ENCODE results near the gene EIF5A.

EIF5A gene

DNA sequence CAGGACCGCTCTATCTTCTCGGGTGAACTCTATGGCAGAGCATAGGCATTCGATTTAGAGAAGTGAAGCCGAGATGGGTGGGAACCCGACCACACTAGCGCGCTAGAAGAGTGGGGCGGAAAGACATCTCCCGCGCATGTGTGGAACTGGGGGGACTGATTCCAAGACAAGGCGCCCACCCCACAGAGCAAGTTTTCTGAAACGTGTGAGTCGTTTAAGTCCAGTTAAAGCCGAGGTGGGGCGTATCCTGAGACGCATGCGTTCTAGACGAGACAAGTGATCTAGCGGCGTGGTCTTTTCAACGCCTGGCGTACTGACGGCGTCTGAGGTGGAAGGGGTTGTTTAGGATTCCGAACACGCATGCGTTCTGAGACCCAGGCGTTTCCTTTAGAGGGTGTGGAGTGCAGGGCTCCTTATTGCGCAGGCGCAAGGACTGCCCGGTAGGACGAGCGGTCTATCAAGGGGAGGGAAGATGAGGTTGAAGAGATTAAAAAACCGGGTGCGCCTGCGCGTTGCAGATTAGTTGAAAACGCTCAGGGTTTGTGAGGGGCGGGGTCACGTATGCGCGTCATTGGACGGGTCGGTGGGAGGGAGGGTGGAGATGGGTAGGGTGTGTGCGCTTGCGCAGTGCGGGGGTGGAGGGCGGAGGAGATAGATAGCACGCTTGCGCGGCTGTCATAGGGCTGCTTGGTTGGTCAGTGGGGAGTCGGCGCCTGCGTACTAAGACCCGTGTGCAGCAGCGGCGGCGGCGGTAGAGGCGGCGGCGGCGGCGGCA is at the start of gene EIF5A:
TSS of gene EIF5A (plus strand) at position 718 of the 775 bp plus-strand sequence. CDS start 2,008 bp downstream, outside the sequence.
- peak; percentile 65 for FAIRE-seq

DNA sequence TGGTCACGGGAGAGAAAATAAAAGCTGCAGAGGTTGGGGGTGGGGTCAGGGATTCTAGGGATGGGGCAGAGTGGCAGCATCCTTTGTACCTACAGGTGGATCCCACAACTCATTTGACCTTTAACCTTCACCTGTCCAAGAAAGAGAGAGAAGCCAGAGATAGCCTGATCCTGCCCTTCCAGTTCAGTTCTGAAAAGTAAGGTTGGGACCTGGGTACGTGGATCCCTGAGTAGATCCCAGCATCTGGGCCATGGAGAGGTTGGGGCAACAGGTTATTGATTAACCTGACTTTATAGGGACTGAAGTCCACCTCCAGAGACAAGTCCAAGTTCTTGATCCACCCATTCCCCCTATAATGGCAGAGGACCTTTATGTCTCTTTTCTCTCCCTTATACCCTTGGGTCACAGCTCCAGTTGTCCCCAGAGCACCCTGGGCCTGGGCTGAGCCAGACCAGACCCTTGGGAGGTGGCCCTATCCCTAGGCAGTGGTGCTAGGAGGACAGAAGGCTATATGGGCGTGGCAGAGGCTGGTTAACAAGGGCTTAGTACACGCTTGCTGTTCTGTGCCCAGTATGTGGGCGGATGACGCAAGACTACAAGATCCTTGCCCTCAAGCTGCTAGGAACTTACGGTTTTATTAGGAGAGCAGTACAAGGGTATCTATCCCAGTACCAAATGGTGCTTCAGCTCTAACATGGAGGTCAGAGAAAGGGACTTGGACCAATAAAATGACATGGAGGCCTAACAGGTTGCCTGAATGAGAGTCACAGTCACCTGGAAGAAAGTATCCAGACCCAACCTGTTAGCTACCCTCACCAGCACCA is 48.5 kb upstream of the EIF5A start:
- FAIRE-seq = no peak

DNA sequence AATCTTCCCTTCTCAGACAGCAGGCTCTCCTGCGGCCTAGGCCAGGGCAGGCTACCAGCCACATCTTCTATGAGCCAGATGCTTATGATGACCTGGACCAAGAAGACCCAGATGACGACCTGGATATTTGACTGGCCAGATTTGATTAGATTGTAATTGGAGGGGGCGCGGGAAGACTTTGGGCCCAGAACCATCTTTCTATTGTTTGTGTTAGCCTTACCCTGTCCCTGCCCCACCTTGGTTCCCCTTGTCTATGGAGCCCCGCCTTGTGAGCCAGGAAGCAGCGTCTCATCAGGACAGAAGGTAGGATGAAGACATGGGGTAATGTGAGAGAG is 47.9 kb upstream of the EIF5A start:
- FAIRE-seq = no peak

DNA sequence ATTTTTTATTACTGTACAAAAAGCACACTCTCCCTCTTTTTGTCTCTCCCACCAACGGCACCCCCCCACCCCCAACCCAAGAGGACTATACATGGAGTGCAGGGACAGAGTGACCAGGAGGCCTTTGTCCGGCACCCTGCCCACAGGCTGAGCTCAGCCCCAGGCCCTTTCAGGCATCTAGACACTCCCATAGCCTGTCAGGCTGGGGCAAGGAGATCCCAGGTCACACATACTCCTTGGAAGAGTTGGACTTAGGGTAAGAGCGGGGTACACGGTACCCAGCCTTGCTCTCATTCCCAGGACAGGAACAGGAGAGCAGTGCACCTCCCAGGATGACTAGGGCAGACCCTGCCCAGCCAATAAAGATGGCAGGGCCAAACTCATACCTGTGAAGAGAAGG is 47.3 kb upstream of the EIF5A start:
- no peak for FAIRE-seq

DNA sequence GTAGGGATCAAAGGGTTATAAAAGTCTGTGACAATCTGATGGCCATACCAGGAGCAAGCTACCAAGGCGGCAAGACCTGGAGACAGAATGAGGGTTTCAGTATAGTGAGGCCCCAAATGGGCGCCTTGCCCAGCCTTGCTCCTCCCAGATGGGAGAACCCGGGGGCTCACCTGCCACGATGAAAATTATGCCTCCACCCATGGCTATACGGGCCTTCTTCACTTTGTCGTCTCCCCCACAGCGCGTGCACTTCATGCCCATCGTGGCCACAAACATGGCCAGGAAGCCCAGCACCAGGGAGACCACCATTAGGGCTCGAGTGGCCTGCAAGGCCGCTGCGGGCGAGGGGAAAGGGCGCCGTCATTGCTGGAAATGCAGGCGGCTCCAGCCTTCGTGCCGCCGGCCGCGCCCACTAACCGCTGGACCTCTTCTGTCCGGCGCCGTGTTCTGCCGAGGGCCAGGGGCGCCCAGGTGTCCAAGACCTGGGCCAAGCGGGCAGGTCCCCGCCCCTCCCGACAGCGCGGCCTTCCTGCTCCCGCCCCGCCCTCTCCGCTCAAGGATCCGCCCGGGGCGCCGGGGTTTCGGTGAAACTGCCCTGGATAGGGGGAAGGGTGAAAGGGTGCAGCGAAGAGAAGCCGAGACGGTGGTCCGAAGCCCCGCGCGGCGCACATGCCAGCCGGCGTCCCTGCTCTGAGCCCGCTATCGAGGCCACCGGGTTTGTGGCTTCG is 46.6 kb upstream of the EIF5A start:
- FAIRE-seq = no peak

DNA sequence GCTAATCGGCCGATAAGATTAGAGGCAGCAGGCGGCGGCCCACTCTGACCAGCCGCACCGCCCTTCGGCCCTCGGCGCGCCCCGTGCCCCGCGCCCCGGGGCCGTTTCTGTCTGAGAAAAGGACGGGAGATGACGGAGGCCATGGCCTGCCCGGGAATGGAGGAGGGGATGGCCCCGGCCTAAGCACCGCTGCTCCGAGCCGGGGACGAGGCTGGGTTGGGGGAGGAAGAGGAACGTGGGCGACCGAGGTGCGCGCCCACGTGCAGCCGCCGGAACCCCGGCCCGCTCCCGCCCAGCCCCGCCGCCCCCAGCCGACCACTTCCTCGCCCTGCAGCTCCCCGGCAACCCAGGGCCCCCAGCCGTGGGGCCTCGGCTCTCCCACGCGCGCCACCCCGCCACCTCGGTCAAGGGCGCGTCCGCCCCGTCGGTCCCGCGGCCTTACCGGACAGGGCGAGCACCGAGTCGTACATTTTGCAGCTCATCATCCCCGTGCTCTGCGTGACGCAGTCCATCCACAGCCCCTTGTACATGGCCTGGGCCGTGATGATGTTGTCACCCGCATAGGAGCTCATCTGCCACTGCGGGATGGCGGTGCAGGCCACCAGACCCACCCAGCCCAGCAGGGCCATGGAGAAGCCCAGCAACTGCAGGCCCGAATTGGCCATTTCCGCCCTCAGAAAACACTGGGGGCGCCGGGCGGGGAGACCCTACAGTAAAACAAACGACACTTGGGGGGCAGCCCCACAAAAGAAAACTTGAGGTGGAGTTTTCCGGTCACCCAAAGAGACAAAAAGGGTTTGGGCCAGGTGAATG is 45.8 kb upstream of the EIF5A start:
- no peak for FAIRE-seq

DNA sequence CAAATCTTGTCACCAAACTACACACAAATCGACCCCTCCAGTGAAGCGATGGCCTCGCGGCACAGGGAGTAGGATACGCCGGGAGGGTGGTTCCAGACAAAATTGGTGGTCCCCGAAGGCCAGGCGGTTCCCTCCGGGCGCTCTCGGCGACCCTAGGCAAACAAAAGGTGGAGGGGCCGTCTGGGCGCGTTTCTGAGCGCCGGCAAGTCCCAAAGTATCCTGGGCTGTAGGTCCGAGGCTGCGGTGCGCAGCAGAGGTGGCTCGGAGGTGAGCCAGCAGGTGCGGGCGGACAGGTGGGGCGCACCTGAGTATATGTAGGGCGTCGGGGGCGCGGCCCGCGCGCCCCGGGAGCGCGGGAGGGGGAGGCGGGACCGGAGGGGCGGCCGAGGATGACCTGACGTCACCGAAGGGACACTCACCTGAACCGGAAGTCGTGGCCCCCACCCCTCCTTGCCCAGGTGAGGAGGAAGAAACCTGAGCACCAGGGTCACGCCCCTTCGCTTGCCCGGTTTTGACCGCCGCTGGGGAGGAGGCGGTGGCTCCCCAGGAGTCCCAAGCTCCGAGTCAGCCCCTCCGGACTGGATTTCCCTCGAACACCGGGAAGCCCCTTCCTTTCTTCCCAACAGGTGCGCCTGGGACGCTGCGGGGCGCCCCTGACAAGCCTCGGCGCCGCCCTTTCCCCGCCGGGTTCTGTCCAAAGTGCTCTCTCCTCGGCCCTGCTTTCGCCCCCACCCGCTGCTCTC is 45.1 kb upstream of the EIF5A start, which contains the start of gene CLDN7:
TSS of gene CLDN7 (minus strand) at position 287 of the 743 bp plus-strand sequence. CDS start 435 bp downstream, outside the sequence.
- no peak for FAIRE-seq

DNA sequence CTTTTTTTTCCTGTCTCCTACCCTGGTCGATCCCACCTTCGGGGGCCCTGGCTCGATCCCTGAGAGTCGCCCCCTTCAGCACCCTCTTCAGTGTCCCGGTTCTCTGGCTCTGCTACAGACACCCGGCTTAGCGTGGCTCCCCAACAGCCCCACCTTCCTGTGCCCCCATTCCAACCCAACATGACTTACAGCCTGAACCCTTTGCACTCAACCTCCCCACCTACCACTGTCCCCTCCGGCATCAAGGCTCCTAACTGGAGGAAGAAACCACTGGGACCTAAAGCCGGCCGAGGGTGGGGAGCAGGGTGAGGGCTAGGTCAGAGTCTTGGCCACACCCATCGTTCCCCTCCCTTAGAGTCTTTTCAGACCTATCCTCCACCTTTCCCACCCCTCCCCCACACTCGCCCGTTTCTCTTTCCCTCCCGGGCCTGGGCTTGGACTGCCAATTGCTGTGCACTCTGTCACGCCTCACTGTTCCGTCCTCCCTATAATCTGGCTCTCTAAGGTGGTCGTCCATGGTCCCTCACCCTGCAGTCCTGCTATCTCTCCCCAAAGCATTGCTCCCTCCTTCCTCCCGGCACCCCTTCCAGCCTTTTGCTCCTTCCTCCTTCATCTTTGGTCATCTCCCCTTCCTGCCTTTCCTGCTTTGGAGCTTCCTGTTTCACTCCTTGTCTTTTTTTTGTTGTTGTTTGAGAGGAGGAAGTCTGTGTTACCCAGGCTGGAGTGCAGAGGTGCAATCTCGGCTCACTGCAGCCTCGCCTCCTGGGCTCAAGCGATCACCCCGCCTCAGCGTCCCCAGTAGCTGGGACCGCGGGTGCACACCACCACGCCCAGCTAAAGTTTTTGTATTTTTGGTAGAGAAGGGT is 44.3 kb upstream of the EIF5A start:
- no peak for FAIRE-seq

DNA sequence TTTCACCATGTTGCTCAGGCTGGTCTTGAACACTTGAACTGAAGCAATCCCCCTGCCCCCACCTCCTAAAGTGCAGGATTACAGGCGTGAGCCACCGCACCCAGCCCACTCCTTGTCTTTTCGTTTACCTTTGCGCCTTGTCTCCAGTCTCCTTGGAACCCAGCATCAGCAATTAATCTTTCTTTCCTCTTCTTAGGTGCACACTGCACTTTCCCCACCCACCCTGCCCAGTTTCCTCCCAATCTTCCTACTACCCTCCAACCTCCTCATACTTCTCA is 43.7 kb upstream of the EIF5A start:
- FAIRE-seq = no peak

DNA sequence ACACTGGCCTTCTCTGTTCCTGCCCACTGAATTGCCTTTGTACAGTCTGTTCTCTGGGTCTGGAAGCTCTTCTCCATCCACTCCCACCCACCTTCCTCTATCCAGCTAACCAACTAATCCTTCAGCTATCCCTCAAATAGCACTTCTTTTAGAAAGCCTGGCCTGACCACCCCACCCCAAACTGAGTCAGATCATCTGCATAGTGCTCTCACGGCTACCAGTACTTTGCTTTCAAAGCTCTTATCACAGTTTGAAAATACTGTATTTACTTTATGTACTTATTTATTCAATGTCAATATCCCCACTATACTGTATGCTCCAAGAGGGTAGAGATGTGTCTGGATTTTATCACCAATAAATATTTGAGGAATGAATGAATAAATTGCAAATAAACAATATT is 40.6 kb upstream of the EIF5A start:
- FAIRE-seq = no peak

DNA sequence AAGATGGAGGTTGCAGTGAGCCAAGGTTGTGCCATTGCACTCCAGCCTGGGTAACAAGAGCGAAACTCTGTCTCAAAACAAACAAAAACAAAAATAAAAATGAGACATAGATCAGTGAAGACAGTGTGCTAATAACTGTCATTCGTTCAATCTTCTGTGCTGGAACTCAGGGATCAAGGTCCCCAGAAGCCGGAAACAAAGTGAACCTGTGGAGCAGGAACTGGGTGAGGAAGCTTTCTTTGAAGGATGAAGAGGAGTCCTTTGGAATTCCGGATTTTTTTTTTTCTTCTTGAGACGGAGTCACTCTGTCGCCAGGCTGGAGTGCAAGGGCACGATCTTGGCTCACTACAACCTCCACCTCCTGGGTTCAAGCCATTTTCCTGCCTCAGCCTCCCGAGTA is 28.0 kb upstream of the EIF5A start:
- no peak for FAIRE-seq

DNA sequence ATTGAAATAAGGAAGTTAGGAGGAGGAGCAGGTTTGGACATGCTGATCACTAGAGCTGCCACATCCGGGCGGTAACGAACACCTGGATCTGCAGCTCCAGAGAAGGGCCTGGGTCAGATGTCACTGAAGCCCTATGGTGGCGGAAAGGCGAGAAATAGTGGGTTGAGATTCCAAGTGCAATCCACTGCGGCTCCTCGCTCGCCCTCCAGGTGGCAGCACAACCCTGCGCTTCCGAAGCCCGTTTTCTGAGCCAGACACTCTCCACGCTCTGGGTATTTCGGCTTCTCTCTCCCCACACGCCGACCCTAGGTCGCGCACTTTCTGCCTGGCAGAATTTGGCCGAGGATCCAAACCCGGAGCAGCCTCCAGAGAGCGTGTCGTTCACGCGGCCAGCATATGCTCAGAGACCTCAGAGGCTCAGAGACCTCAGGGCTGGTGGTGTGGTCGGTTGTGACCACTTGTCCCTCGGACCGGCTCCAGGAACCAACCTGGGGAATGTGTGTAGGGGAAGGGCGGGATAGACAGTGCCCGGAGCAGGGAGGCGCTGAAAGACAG is 26.8 kb upstream of the EIF5A start:
- no peak for FAIRE-seq

DNA sequence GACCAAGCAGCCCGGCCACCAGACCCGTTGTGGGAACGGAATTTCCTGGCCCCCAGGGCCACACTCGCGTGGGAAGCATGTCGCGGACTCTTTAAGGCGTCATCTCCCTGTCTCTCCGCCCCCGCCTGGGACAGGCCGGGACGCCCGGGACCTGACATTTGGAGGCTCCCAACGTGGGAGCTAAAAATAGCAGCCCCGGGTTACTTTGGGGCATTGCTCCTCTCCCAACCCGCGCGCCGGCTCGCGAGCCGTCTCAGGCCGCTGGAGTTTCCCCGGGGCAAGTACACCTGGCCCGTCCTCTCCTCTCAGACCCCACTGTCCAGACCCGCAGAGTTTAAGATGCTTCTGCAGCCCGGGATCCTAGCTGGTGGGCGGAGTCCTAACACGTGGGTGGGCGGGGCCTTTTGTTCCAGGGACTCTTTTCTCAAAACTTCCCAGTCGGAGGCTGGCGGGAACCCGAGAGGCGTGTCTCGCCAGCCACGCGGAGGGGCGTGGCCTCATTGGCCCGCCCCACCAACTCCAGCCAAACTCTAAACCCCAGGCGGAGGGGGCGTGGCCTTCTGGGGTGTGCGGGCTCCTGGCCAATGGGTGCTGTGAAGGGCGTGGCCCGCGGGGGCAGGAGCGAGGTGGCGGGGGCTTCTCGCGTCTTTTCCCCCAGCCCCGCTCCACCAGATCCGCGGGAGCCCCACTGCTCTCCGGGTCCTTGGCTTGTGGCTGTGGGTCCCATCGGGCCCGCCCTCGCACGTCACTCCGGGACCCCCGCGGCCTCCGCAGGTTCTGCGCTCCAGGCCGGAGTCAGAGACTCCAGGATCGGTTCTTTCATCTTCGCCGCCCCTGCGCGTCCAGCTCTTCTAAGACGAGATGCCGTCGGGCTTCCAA is 26.1 kb upstream of the EIF5A start, which contains the start of gene SLC2A4:
TSS of gene SLC2A4 (plus strand) at position 645 of the 879 bp plus-strand sequence. CDS start at position 862, 217 bp downstream.
- FAIRE-seq = peak; percentile 18

DNA sequence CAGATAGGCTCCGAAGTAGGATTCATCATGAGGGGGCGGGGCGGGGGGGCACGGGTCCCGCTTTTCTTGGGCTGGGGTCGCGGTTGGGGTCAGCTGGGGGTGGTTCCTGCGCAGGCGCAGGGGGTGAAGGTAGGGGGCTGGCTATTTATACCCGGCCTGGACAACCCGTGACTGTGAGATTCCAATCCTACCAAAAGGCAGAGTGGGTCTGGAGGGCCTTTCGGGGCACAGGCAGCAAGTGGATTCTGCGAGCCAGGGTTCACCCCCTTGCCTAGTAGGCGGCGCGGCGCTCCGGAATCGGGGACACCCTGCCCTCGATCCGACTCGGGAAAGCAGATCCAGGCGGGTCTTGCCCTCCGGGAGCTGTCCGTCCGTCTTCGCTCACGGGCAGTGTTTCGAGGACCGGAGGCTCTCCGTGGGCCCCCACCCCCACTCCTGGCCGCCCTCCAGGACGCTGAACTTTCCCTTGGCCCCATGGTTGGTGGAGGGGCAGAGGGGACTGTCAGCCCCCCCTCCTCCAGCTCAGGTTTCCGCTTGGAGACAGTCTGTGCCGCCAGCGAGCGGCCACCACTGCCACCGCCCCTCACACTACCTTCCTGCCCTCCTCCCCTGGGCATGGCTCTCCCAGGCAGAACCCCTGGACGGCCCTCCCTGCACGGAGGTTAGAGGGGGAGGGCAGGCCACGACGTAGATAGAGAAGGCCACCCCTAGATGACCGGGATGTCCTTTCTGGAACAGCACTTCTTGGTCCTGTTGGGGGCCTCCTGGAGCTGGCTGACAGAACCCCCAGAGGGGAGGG is 25.3 kb upstream of the EIF5A start:
- no peak for FAIRE-seq

DNA sequence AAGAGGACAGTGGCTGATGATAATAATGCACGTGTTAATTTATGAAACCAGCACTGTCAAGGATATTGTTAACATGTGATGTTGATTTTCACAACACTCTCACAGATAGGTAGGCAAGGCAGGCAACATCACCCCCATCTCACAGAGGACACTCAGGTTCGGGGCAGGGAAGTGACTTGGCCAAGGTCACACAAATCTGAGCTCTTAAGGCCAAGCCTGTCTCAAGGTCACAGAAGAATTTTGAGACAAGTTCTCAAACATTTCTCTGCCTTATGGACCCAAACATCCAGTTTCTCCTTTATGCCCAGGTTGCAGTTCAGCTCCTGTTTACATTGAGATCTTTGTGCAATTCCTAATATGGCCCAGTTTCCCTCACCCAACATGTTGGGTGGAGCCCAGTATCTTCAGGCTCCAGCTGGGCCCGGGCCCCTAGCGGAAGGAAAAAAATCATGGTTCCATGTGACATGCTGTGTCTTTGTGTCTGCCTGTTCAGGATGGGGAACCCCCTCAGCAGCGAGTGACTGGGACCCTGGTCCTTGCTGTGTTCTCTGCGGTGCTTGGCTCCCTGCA is 24.6 kb upstream of the EIF5A start:
- no peak for FAIRE-seq

DNA sequence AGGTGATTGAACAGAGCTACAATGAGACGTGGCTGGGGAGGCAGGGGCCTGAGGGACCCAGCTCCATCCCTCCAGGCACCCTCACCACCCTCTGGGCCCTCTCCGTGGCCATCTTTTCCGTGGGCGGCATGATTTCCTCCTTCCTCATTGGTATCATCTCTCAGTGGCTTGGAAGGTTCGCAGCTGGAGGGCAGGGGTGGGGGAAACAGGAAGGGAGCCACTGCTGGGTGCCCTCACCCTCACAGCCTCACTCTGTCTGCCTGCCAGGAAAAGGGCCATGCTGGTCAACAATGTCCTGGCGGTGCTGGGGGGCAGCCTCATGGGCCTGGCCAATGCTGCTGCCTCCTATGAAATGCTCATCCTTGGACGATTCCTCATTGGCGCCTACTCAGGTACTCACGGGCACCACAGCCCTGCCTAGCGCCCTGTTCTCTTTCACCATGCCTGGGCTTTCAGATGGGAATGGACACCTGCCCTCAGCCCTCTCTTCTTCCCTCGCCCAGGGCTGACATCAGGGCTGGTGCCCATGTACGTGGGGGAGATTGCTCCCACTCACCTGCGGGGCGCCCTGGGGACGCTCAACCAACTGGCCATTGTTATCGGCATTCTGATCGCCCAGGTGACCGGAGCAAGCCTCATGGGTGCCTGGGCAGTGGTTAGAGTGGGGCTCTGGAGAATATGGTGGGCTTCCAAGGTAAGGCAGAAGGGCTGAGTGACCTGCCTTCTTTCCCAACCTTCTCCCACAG is 23.8 kb upstream of the EIF5A start:
- FAIRE-seq = no peak

DNA sequence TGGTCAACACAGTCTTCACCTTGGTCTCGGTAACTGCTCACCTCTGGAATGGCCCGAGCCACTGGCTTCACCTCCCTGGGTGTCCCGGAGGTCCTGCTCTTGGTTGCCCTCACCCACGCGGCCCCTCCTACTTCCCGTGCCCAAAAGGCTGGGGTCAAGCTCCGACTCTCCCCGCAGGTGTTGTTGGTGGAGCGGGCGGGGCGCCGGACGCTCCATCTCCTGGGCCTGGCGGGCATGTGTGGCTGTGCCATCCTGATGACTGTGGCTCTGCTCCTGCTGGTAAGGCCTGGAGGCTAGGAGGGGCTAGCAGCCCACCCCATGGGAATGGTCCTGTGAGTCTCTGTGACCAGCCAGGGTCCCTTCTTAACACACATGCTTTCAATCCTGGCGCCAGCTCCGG is 22.5 kb upstream of the EIF5A start:
- FAIRE-seq = no peak

Measured in colon (tissue), 2 donors.